GM23248 (cell line): ENCODE measurements around the gene SCLY.

Experiments used
- EZH2 ChIP-seq: fragments of 200-600 bp; sonication (generic); IDR thresholded peaks from 2 replicates; pipeline ENCODE4 v1.6.1; 2018; ENCODE audit warnings: antibody characterized with exemption, mild to moderate bottlenecking; ENCODE audit not compliant: insufficient read depth, poor library complexity, severe bottlenecking
- EZH2phosphoT487 ChIP-seq: fragments of 200-600 bp; sonication (generic); IDR thresholded peaks from 2 replicates; pipeline ENCODE4 v1.6.1; 2018; ENCODE audit warnings: antibody characterized with exemption, moderate library complexity, mild to moderate bottlenecking, low read depth; ENCODE audit not compliant: insufficient read depth

GRCh38 chr2:238103465-238104225 is 42.8 kb downstream of the SCLY start:
- TF ChIP-seq EZH2 (no peak), EZH2phosphoT487 (no peak)
